Liver (tissue), 9 donors: ENCODE data around the gene VSIG4. TPM values are rescaled to one million over a fixed set of nuclear protein-coding genes. Genes with fewer than 3 reads are reported as not detected.

ENCODE experiments used
- DNase-seq: peaks from one replicate; pipeline ENCODE4 v3.0.0-alpha.2; 2017; ENCODE audit warnings: low spot score
- H3K27ac ChIP-seq, 2 donors: one replicate each; pipeline ENCODE4 v1.7.0; 2013; ENCODE audit warnings: inconsistent platforms in 2 of 2, low read length in 2 of 2, control low read depth in 1 of 2, low read depth in 1 of 2, mild to moderate bottlenecking in 1 of 2
- H3K27me3 ChIP-seq, 4 donors: one replicate each; pipeline versions ENCODE4 v1.6.1 to v1.7.0; 2013; ENCODE audit warnings: low read length in 3 of 4, inconsistent platforms in 1 of 4, mild to moderate bottlenecking in 1 of 4, moderate library complexity in 1 of 4; ENCODE audit not compliant: control insufficient read depth in 4 of 4, insufficient read depth in 4 of 4
- H3K36me3 ChIP-seq, 4 donors: one replicate each; pipeline versions ENCODE4 v1.6.1 to v1.7.0; 2013; ENCODE audit warnings: low read length in 3 of 4, mild to moderate bottlenecking in 3 of 4, low read depth in 1 of 4, moderate library complexity in 1 of 4; ENCODE audit not compliant: control insufficient read depth in 4 of 4, insufficient read depth in 3 of 4
- H3K4me1 ChIP-seq, 4 donors: one replicate each; pipeline versions ENCODE4 v1.6.1 to v1.7.0; 2013; ENCODE audit warnings: low read length in 3 of 4, mild to moderate bottlenecking in 3 of 4, moderate library complexity in 1 of 4; ENCODE audit not compliant: control insufficient read depth in 4 of 4, insufficient read depth in 4 of 4
- H3K4me3 ChIP-seq, 3 donors: one replicate each; pipeline versions ENCODE4 v1.6.1 to v1.7.0; 2013; ENCODE audit warnings: low read length in 3 of 3, control low read depth in 1 of 3, low read depth in 1 of 3, mild to moderate bottlenecking in 1 of 3
- H3K9ac ChIP-seq, 2 donors: one replicate each; pipeline ENCODE4 v1.7.0; 2013; ENCODE audit warnings: low read length in 2 of 2, mild to moderate bottlenecking in 2 of 2, moderate library complexity in 2 of 2, control low read depth in 1 of 2, low read depth in 1 of 2
- H3K9me3 ChIP-seq, 4 donors: one replicate each; pipeline versions ENCODE4 v1.6.1 to v1.7.0; 2013; ENCODE audit warnings: low read length in 3 of 4; ENCODE audit not compliant: control insufficient read depth in 4 of 4
- CTCF ChIP-seq: fragments of 150-350 bp; IDR thresholded peaks from 2 replicates; pipeline ENCODE4 v1.5.1; 2017; ENCODE audit warnings: improper control_type of control experiment, low read depth, low read length; ENCODE audit not compliant: missing input control
- FOXA1 ChIP-seq: IDR thresholded peaks from 2 replicates; pipeline ENCODE4 v1.6.1; 2016; ENCODE audit warnings: antibody characterized with exemption
- FOXA2 ChIP-seq: IDR thresholded peaks from 2 replicates; pipeline ENCODE4 v1.6.1; 2016; ENCODE audit warnings: antibody characterized with exemption
- GABPA ChIP-seq, 2 donors: IDR thresholded peaks in 1 of 2; conservative IDR thresholded peaks in 1 of 2; 2 replicates each; pipeline ENCODE4 v1.6.1; 2016; ENCODE audit warnings: antibody characterized with exemption in 2 of 2, mild to moderate bottlenecking in 1 of 2, moderate library complexity in 1 of 2
- HNF4A ChIP-seq, 2 donors: conservative IDR thresholded peaks; 2 replicates each; pipeline ENCODE4 v1.6.1; 2016; ENCODE audit warnings: antibody characterized with exemption in 2 of 2, mild to moderate bottlenecking in 2 of 2
- HNF4G ChIP-seq: IDR thresholded peaks from 2 replicates; pipeline ENCODE4 v1.6.1; 2016; ENCODE audit warnings: antibody characterized with exemption
- MAX ChIP-seq: IDR thresholded peaks from 2 replicates; pipeline ENCODE4 v1.6.1; 2016; ENCODE audit warnings: antibody characterized with exemption
- NR2F2 ChIP-seq: IDR thresholded peaks from 2 replicates; pipeline ENCODE4 v1.6.1; 2016; ENCODE audit warnings: antibody characterized with exemption
- RAD21 ChIP-seq, 2 donors: IDR thresholded peaks; 2 replicates each; pipeline ENCODE4 v1.6.1; 2016; ENCODE audit warnings: antibody characterized with exemption in 2 of 2, mild to moderate bottlenecking in 2 of 2
- REST ChIP-seq: IDR thresholded peaks from 2 replicates; pipeline ENCODE4 v1.6.1; 2016; ENCODE audit warnings: antibody characterized with exemption, mild to moderate bottlenecking
- RXRA ChIP-seq, 2 donors: IDR thresholded peaks; 2 replicates each; pipeline ENCODE4 v1.6.1; 2017 to 2018; ENCODE audit warnings: antibody characterized with exemption in 2 of 2, mild to moderate bottlenecking in 1 of 2
- SP1 ChIP-seq: IDR thresholded peaks from 2 replicates; pipeline ENCODE4 v1.6.1; 2018; ENCODE audit warnings: antibody characterized with exemption, mild to moderate bottlenecking
- TAF1 ChIP-seq: conservative IDR thresholded peaks from 2 replicates; pipeline ENCODE4 v1.6.1; 2016; ENCODE audit warnings: antibody characterized with exemption, mild to moderate bottlenecking
- YY1 ChIP-seq: IDR thresholded peaks from 2 replicates; pipeline ENCODE4 v1.6.1; 2016; ENCODE audit warnings: antibody characterized with exemption, mild to moderate bottlenecking
- whole genome bisulfite sequencing: extraction: QIAGEN DNeasy Blood & Tissue Kit; methylation state at CpG from one replicate; pipeline ENCODE4 v1.1.7; 2013; 5-methylcytosine and 5-hydroxymethylcytosine counted together
- polyA plus RNA-seq, 2 donors: library from polyadenylated mRNA; stranded (reverse) in 1 of 2; unstranded in 1 of 2; fragments of 200-250 nt in 1 of 2; fragments of >200 nt in 1 of 2; fragmentation: Nextera tagmentation in 1 of 2; extraction: Ambion mirVana in 1 of 2; gene quantifications; one replicate each; pipeline versions ENCODE4 v1.2.1 to v1.2.3, GENCODE V29; 2013 to 2015
- total RNA-seq, 2 donors: library from RNA; depleted of rRNA; stranded (reverse); fragments of >200 nt; gene quantifications; one replicate each; pipeline ENCODE4 v1.2.3, GENCODE V29; 2014
- TF ChIP-seq, protein P1 (sequence below): IDR thresholded peaks from 2 replicates; pipeline ENCODE4 v1.6.1; 2016; ENCODE audit warnings: antibody characterized with exemption
- TF ChIP-seq, protein P2 (sequence below): IDR thresholded peaks from 2 replicates; pipeline ENCODE4 v1.6.1; 2016; ENCODE audit warnings: antibody characterized with exemption
- donor health status: healthy.
- donor health status: healthy.
- donor health status: healthy.
- donor health status: healthy.
- donor health status: healthy.

VSIG4 gene
- total and polyA plus RNA-seq, 4 donors: 16.7 to 38.9 (median 36.3) TPM

DNA sequence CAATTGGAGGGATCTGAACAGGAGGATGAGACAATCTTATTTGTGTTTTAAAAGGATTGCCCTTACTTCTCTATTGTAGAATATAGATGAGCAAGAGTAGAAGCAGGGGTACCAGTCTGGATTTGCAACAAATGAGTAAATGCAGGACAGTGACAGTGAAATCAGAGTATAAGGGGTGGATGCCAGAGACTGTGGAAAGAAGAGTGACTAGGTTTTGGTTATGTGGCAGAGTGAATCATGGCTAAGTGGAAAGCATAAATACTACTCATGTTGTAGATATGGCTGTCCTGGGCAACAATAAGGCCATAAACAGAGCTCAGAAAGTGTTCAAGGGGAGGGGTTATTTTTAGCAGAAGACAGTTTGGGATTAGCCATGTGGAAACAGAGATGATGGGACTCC is 6.0 kb upstream of the VSIG4 start:
- TF ChIP-seq NR2F2 (no peak), TAF1 (no peak), GABPA (IDR thresholded peaks at IDR 0.05 in 1 of 2, conservative IDR thresholded peaks at IDR 0.05 in 1 of 2) (no peak), FOXA1 (no peak), RXRA (IDR thresholded peaks at IDR 0.05) (no peak), FOXA2 (no peak), SP1 (no peak), REST (no peak), YY1 (no peak), HNF4A (conservative IDR thresholded peaks at IDR 0.05) (no peak), MAX (no peak), HNF4G (no peak)
- TF ChIP-seq, protein P1, sequence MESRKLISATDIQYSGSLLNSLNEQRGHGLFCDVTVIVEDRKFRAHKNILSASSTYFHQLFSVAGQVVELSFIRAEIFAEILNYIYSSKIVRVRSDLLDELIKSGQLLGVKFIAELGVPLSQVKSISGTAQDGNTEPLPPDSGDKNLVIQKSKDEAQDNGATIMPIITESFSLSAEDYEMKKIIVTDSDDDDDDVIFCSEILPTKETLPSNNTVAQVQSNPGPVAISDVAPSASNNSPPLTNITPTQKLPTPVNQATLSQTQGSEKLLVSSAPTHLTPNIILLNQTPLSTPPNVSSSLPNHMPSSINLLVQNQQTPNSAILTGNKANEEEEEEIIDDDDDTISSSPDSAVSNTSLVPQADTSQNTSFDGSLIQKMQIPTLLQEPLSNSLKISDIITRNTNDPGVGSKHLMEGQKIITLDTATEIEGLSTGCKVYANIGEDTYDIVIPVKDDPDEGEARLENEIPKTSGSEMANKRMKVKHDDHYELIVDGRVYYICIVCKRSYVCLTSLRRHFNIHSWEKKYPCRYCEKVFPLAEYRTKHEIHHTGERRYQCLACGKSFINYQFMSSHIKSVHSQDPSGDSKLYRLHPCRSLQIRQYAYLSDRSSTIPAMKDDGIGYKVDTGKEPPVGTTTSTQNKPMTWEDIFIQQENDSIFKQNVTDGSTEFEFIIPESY: no peak
- TF ChIP-seq, protein P2, sequence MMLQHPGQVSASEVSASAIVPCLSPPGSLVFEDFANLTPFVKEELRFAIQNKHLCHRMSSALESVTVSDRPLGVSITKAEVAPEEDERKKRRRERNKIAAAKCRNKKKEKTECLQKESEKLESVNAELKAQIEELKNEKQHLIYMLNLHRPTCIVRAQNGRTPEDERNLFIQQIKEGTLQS: no peak
- Histone ChIP-seq H3K27ac (no peak overlapping the region), H3K9ac (no peak overlapping the region), H3K36me3 (no peaks in the 10 kb centered on the region), H3K4me1 (peaks cover 0 to 11% (median 9%) of the 10 kb centered on the region in 4 donors), H3K9me3 (no peaks in the 10 kb centered on the region), H3K27me3 (no peaks in the 10 kb centered on the region), H3K4me3 (no peak overlapping the region)
- DNase-seq: no peak

DNA sequence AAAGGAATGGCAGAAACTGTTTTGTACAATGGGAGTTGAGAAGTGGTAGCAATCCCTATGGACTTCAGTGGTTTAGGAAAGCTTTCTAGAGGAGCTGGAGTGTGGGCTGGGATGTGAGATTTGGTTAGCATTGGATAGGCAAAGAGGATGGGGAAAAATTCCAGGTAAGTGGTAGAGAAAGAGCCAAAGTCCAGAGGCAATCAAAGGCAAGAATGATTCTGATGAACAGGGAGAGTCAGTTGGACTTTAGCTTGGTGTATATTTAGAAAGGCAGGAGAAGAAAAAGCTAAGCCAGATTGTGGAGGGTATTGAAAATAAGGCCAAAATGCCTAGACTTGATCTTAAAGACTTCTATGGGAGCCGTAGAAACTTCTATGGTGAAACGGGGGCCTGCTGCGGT is 3.7 kb upstream of the VSIG4 start:
- H3K27ac ChIP-seq: no peak overlapping the region
- H3K36me3 ChIP-seq: no peaks in the 10 kb centered on the region
- H3K27me3 ChIP-seq: no peaks in the 10 kb centered on the region
- no peak overlapping the region for H3K9ac ChIP-seq
- no peaks in the 10 kb centered on the region for H3K4me1 ChIP-seq
- DNase-seq: no peak
- 97% methylated on average over 3 of the region's 3 CpGs for WGBS
- no peaks in the 10 kb centered on the region for H3K9me3 ChIP-seq
- no peak overlapping the region for H3K4me3 ChIP-seq
- TF ChIP-seq YY1: no peak
- TF ChIP-seq HNF4A (conservative IDR thresholded peaks at IDR 0.05): no peak
- TF ChIP-seq NR2F2: no peak
- TF ChIP-seq CTCF: no peak
- TF ChIP-seq RAD21 (IDR thresholded peaks at IDR 0.05): no peak
- no peak for TF ChIP-seq REST
- TF ChIP-seq MAX: no peak
